ENCODE data around the gene SLC16A5.
A peak's percentile ranks its signal among the peaks of the same experiment; 100 is the strongest.

The SLC16A5 gene

DNA sequence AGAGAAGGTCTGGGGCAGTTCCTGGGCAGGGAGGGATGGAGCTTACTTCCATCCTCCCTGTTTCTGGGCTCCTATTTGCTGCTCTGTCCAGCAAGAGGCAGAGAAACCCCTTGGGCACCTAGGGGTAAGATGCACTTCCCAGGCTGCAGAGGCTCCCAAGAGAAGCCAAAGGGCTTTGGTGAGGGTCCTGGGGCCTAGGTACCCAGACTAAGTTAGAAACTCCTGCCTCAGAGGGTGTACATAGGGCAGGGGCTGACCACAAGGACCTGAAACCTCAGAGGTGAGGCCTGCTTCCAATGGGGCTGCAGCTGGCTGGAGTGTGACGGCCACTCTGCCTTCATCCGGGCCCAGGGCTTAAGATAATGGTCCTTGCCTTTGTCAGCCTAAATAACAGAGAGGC is 20.4 kb downstream of the SLC16A5 start:
- Histone ChIP-seq H3K4me2 (ENCODE audit: insufficient read depth, low read length, poor library complexity, severe bottlenecking) (no peak overlapping the region), H3K23ac (ENCODE audit: low read depth, low read length, poor library complexity) (peak overlapping the region; percentile 81), H3K79me1 (ENCODE audit: low read depth, low read length) (no peaks in the 10 kb centered on the region), H3K9ac (ENCODE audit: low read depth, low read length, poor library complexity) (peak overlapping the region; percentile 12), H3K18ac (ENCODE audit: low read length) (no peak overlapping the region), H3K27me3 (ENCODE audit: control insufficient read depth in 3 of 3, insufficient read depth in 3 of 3, low read depth in 1 of 3, low read length in 3 of 3) (peaks cover 0 to 14% (median 7%) of the 10 kb centered on the region in 3 experiments), H3K14ac (ENCODE audit: low read length) (no peak overlapping the region), H2BK15ac (ENCODE audit: low read length) (peak overlapping the region; percentile 33), H3K4ac (ENCODE audit: low read length) (no peak overlapping the region), H3K4me3 (ENCODE audit: low read length in 2 of 2) (no peak overlapping the region), H2AFZ (ENCODE audit: low read length) (no peak overlapping the region), H3K27ac (replicated peaks; ENCODE audit: low read length) (no peak overlapping the region), H2AK5ac (ENCODE audit: low read depth, low read length) (peak overlapping the region; percentile 88), H3K9me3 (replicated peaks in 1 of 2; ENCODE audit: control insufficient read depth in 2 of 2, insufficient read depth in 1 of 2, low read depth in 1 of 2, low read length in 2 of 2) (no peaks in the 10 kb centered on the region), H3K36me3 (replicated peaks in 1 of 2; ENCODE audit: control insufficient read depth in 2 of 2, insufficient read depth in 2 of 2, low read length in 2 of 2) (peaks cover 2 to 4% of the 10 kb centered on the region in 2 donors), H2BK12ac (ENCODE audit: low read length) (no peak overlapping the region), H2BK5ac (ENCODE audit: low read length) (no peak overlapping the region), H3K4me1 (ENCODE audit: control insufficient read depth in 2 of 2, insufficient read depth in 1 of 2, low read depth in 1 of 2, low read length in 2 of 2) (peaks cover 0 to 5% of the 10 kb centered on the region in 2 donors), H4K91ac (ENCODE audit: low read depth, low read length, poor library complexity) (no peak overlapping the region), H2BK120ac (ENCODE audit: low read depth, low read length) (no peak overlapping the region), H4K8ac (ENCODE audit: low read depth, low read length) (no peak overlapping the region)
- no peak for DNase-seq (ENCODE audit: low spot score)
- no CpG with 5 or more reads among the region's 2 CpGs for WGBS, 2 donors (ENCODE audit: extremely low coverage in 2 of 2, insufficient read length in 2 of 2, insufficient replicate concordance in 1 of 2)

GRCh38 chr17:75109046-75109406 is 21.3 kb downstream of the SLC16A5 start:
- H4K91ac ChIP-seq (ENCODE audit: low read depth, low read length, poor library complexity) = no peak overlapping the region
- no peak for DNase-seq (ENCODE audit: low spot score)
- peak overlapping the region; percentile 66 for H3K4ac ChIP-seq (ENCODE audit: low read length)
- no peak overlapping the region for H3K27ac ChIP-seq (replicated peaks; ENCODE audit: low read length)
- peak overlapping the region; percentile 97 for H2AFZ ChIP-seq (ENCODE audit: low read length)
- H3K18ac ChIP-seq (ENCODE audit: low read length) = peak overlapping the region; percentile 97
- H3K14ac ChIP-seq (ENCODE audit: low read length) = peak overlapping the region; percentile 82
- peak overlapping the region; percentile 88 for H2AK5ac ChIP-seq (ENCODE audit: low read depth, low read length)
- H2BK12ac ChIP-seq (ENCODE audit: low read length) = peak overlapping the region; percentile 58
- H3K23ac ChIP-seq (ENCODE audit: low read depth, low read length, poor library complexity) = peak overlapping the region; percentile 99
- H3K79me1 ChIP-seq (ENCODE audit: low read depth, low read length) = no peaks in the 10 kb centered on the region
- H3K4me1 ChIP-seq (ENCODE audit: control insufficient read depth in 2 of 2, insufficient read depth in 1 of 2, low read depth in 1 of 2, low read length in 2 of 2) = peaks cover 0 to 5% of the 10 kb centered on the region in 2 donors
- peak overlapping the region; percentile 84 to 89 for H3K4me3 ChIP-seq (ENCODE audit: low read length in 2 of 2)
- H3K27me3 ChIP-seq (ENCODE audit: control insufficient read depth in 3 of 3, insufficient read depth in 3 of 3, low read depth in 1 of 3, low read length in 3 of 3) = peaks cover 0 to 14% (median 7%) of the 10 kb centered on the region in 3 experiments
- no peak overlapping the region for H4K8ac ChIP-seq (ENCODE audit: low read depth, low read length)
- peak overlapping the region; percentile 85 for H3K4me2 ChIP-seq (ENCODE audit: insufficient read depth, low read length, poor library complexity, severe bottlenecking)
- no peak overlapping the region for H2BK15ac ChIP-seq (ENCODE audit: low read length)
- peak overlapping the region; percentile 83 for H3K9ac ChIP-seq (ENCODE audit: low read depth, low read length, poor library complexity)
- WGBS, 2 donors (ENCODE audit: extremely low coverage in 2 of 2, insufficient read length in 2 of 2, insufficient replicate concordance in 1 of 2) = no CpG with 5 or more reads among the region's 22 CpGs
- no peaks in the 10 kb centered on the region for H3K9me3 ChIP-seq (replicated peaks in 1 of 2; ENCODE audit: control insufficient read depth in 2 of 2, insufficient read depth in 1 of 2, low read depth in 1 of 2, low read length in 2 of 2)
- peak overlapping the region; percentile 53 for H2BK5ac ChIP-seq (ENCODE audit: low read length)
- peaks cover 2 to 4% of the 10 kb centered on the region in 2 donors for H3K36me3 ChIP-seq (replicated peaks in 1 of 2; ENCODE audit: control insufficient read depth in 2 of 2, insufficient read depth in 2 of 2, low read length in 2 of 2)
- no peak overlapping the region for H2BK120ac ChIP-seq (ENCODE audit: low read depth, low read length)

- Histone ChIP-seq H3K27ac (replicated peaks; ENCODE audit: low read length) (peak within 1 kb of the TSS; percentile 43), H3K18ac (ENCODE audit: low read length) (peak within 1 kb of the TSS; percentile 97), H2BK15ac (ENCODE audit: low read length) (no peak within 1 kb of the TSS), H3K27me3 (ENCODE audit: control insufficient read depth in 3 of 3, insufficient read depth in 3 of 3, low read depth in 1 of 3, low read length in 3 of 3) (peaks cover 0 to 13% (median 7%) of the 10 kb centered on the region in 3 experiments), H3K23ac (ENCODE audit: low read depth, low read length, poor library complexity) (peak within 1 kb of the TSS; percentile 99), H3K4ac (ENCODE audit: low read length) (peak within 1 kb of the TSS; percentile 66), H2AK5ac (ENCODE audit: low read depth, low read length) (peak within 1 kb of the TSS; percentile 88), H2BK12ac (ENCODE audit: low read length) (peak within 1 kb of the TSS; percentile 58), H2BK120ac (ENCODE audit: low read depth, low read length) (no peak within 1 kb of the TSS), H2BK5ac (ENCODE audit: low read length) (peak within 1 kb of the TSS; percentile 53), H3K79me1 (ENCODE audit: low read depth, low read length) (no peaks in the 10 kb centered on the region), H3K4me3 (ENCODE audit: low read length in 2 of 2) (peak within 1 kb of the TSS; percentile 84 to 89), H3K9me3 (replicated peaks in 1 of 2; ENCODE audit: control insufficient read depth in 2 of 2, insufficient read depth in 1 of 2, low read depth in 1 of 2, low read length in 2 of 2) (no peaks in the 10 kb centered on the region), H3K4me2 (ENCODE audit: insufficient read depth, low read length, poor library complexity, severe bottlenecking) (peak within 1 kb of the TSS; percentile 85), H4K8ac (ENCODE audit: low read depth, low read length) (no peak within 1 kb of the TSS), H2AFZ (ENCODE audit: low read length) (peak within 1 kb of the TSS; percentile 97), H3K4me1 (ENCODE audit: control insufficient read depth in 2 of 2, insufficient read depth in 1 of 2, low read depth in 1 of 2, low read length in 2 of 2) (peaks cover 0 to 5% of the 10 kb centered on the region in 2 donors), H3K36me3 (replicated peaks in 1 of 2; ENCODE audit: control insufficient read depth in 2 of 2, insufficient read depth in 2 of 2, low read length in 2 of 2) (peaks cover 2 to 8% of the 10 kb centered on the region in 2 donors), H3K9ac (ENCODE audit: low read depth, low read length, poor library complexity) (peak within 1 kb of the TSS; percentile 95), H3K14ac (ENCODE audit: low read length) (peak within 1 kb of the TSS; percentile 82), H4K91ac (ENCODE audit: low read depth, low read length, poor library complexity) (no peak within 1 kb of the TSS)
- WGBS, 2 donors (ENCODE audit: extremely low coverage in 2 of 2, insufficient read length in 2 of 2, insufficient replicate concordance in 1 of 2) = no CpG with 5 or more reads among the region's 68 CpGs
- DNase-seq (ENCODE audit: low spot score) = peak; percentile 83
These were observed 21.9 kb downstream of the SLC16A5 start, which contains the start of gene ARMC7 for GRCh38 chr17:75109407-75110233. Gene ARMC7 (plus strand): TSS chr17:75109969. CDS start chr17:75110289, 320 bp downstream.

- Histone ChIP-seq H3K23ac (ENCODE audit: low read depth, low read length, poor library complexity) (no peak overlapping the region), H4K91ac (ENCODE audit: low read depth, low read length, poor library complexity) (no peak overlapping the region), H3K14ac (ENCODE audit: low read length) (peak overlapping the region; percentile 56), H2AFZ (ENCODE audit: low read length) (peak overlapping the region; percentile 97), H2AK5ac (ENCODE audit: low read depth, low read length) (no peak overlapping the region), H3K79me1 (ENCODE audit: low read depth, low read length) (no peaks in the 10 kb centered on the region), H3K18ac (ENCODE audit: low read length) (peak overlapping the region; percentile 92), H3K27ac (replicated peaks; ENCODE audit: low read length) (no peak overlapping the region), H2BK12ac (ENCODE audit: low read length) (no peak overlapping the region), H3K9me3 (replicated peaks in 1 of 2; ENCODE audit: control insufficient read depth in 2 of 2, insufficient read depth in 1 of 2, low read depth in 1 of 2, low read length in 2 of 2) (no peaks in the 10 kb centered on the region), H2BK5ac (ENCODE audit: low read length) (peak overlapping the region; percentile 13), H4K8ac (ENCODE audit: low read depth, low read length) (no peak overlapping the region), H3K4me3 (ENCODE audit: low read length in 2 of 2) (peak overlapping the region; percentile 84 to 89), H3K4me1 (ENCODE audit: control insufficient read depth in 2 of 2, insufficient read depth in 1 of 2, low read depth in 1 of 2, low read length in 2 of 2) (peaks cover 0 to 5% of the 10 kb centered on the region in 2 donors), H3K4me2 (ENCODE audit: insufficient read depth, low read length, poor library complexity, severe bottlenecking) (peak overlapping the region; percentile 85), H3K36me3 (replicated peaks in 1 of 2; ENCODE audit: control insufficient read depth in 2 of 2, insufficient read depth in 2 of 2, low read length in 2 of 2) (peaks cover 4 to 13% of the 10 kb centered on the region in 2 donors), H3K9ac (ENCODE audit: low read depth, low read length, poor library complexity) (peak overlapping the region; percentile 95), H3K4ac (ENCODE audit: low read length) (no peak overlapping the region), H3K27me3 (ENCODE audit: control insufficient read depth in 3 of 3, insufficient read depth in 3 of 3, low read depth in 1 of 3, low read length in 3 of 3) (peaks cover 0 to 7% (median 6%) of the 10 kb centered on the region in 3 experiments), H2BK15ac (ENCODE audit: low read length) (no peak overlapping the region), H2BK120ac (ENCODE audit: low read depth, low read length) (no peak overlapping the region)
- WGBS, 2 donors (ENCODE audit: extremely low coverage in 2 of 2, insufficient read length in 2 of 2, insufficient replicate concordance in 1 of 2) = no CpG with 5 or more reads among the region's 40 CpGs
- DNase-seq (ENCODE audit: low spot score) = no peak
These were observed 22.6 kb downstream of the SLC16A5 start for GRCh38 chr17:75110234-75110937.

All from neuronal stem cell (in vitro differentiated cells).